Upper lobe of left lung (tissue), 4 donors: ENCODE results near the gene MORN4.
A peak's percentile ranks its signal among the peaks of the same experiment; 100 is the strongest.

Experiments used
- POLR2A ChIP-seq, 4 donors: fragments of 450-650 bp; IDR thresholded peaks; one replicate each; pipeline ENCODE4 v1.5.1; 2016 to 2017; ENCODE audit warnings: antibody characterized with exemption in 4 of 4, mild to moderate bottlenecking in 2 of 4
- POLR2AphosphoS5 ChIP-seq, 2 donors: sonication (generic); formaldehyde crosslinking; IDR thresholded peaks; one replicate each; pipeline ENCODE4 v1.5.1; 2017; ENCODE audit warnings: antibody characterized with exemption in 2 of 2
- TF ChIP-seq, protein P1 (sequence below), 6 experiments: fragments of 450-650 bp in 4 of 6; fragments of 200-600 bp in 2 of 6; sonication (generic) in 2 of 6; IDR thresholded peaks; one replicate each; pipeline ENCODE4 v1.5.1; 2016 to 2019; ENCODE audit warnings: antibody characterized with exemption in 6 of 6

DNA sequence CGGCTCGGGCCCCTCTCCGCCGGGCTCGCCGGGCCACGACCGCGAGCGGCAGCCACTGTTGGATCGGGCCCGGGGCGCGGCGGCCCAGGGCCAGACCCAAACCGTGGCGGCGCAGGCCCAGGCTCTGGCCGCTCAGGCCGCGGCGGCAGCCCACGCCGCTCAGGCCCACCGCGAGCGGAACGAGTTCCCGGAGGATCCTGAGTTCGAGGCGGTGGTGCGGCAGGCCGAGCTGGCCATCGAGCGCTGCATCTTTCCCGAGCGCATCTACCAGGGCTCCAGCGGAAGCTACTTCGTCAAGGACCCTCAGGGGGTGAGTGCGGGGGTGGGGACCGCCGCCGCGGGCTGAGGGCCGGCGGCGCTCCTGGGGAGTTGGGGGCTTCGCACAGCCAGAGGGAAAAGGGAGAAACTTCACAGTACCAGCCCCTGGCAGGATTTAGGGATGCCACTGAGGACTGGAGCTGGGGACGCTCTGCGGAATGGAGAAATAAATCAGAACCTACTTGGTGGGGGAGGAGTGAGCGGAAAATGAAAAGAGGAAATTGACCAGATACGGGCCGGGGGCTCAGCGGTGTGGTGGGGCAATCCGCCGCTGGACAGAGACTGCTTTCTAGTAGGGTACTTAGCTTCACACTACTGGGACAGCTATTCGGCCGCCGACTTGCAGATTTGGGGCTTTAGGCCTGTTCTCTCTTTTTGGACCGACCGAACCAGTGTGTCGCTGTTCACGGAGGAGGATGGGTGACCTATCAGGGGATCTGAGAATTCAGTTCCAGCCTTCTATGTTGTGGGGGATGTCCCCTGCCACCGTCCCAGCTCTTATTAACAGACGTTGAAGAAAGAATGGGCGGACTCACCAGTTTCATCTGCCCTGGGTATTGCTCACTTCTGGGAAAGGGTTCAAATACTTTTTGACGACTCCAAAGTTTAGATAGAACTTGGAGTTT is 7.8 kb upstream of the MORN4 start:
- peak in 1 of 2 donors; percentile 14 for TF ChIP-seq POLR2AphosphoS5 (IDR thresholded peaks at IDR 0.05)
- TF ChIP-seq, protein P1, sequence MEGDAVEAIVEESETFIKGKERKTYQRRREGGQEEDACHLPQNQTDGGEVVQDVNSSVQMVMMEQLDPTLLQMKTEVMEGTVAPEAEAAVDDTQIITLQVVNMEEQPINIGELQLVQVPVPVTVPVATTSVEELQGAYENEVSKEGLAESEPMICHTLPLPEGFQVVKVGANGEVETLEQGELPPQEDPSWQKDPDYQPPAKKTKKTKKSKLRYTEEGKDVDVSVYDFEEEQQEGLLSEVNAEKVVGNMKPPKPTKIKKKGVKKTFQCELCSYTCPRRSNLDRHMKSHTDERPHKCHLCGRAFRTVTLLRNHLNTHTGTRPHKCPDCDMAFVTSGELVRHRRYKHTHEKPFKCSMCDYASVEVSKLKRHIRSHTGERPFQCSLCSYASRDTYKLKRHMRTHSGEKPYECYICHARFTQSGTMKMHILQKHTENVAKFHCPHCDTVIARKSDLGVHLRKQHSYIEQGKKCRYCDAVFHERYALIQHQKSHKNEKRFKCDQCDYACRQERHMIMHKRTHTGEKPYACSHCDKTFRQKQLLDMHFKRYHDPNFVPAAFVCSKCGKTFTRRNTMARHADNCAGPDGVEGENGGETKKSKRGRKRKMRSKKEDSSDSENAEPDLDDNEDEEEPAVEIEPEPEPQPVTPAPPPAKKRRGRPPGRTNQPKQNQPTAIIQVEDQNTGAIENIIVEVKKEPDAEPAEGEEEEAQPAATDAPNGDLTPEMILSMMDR (IDR thresholded peaks at IDR 0.05), result peak in 1 of 6 experiments; percentile 2
- TF ChIP-seq POLR2A (IDR thresholded peaks at IDR 0.05), result peak in 1 of 4 donors; percentile 9
